Skeletal muscle satellite cell (primary cell): ENCODE data around the gene EPHA2.

Experiments used
- H3K27me3 ChIP-seq: 2 replicates; pipeline ENCODE4 v1.7.0; 2013; ENCODE audit warnings: low read length; ENCODE audit not compliant: control insufficient read depth, insufficient read depth
- H3K36me3 ChIP-seq: 2 replicates; pipeline ENCODE4 v1.7.0; 2013; ENCODE audit warnings: mild to moderate bottlenecking, control low read depth, low read length; ENCODE audit not compliant: insufficient read depth
- H3K4me1 ChIP-seq: 2 replicates; pipeline ENCODE4 v1.7.0; 2013; ENCODE audit warnings: low read length; ENCODE audit not compliant: control insufficient read depth, insufficient read depth
- H3K4me2 ChIP-seq: 2 replicates; pipeline ENCODE4 v1.7.0; 2013; ENCODE audit warnings: mild to moderate bottlenecking, low read length
- H3K4me3 ChIP-seq: 2 replicates; pipeline ENCODE4 v1.7.0; 2013; ENCODE audit warnings: low read length
- H3K9ac ChIP-seq: 2 replicates; pipeline ENCODE4 v1.7.0; 2013; ENCODE audit warnings: mild to moderate bottlenecking, low read depth, low read length, moderate library complexity
- H3K9me3 ChIP-seq: replicated peaks from 2 replicates; pipeline ENCODE4 v1.7.0; 2013; ENCODE audit warnings: mild to moderate bottlenecking, control low read depth, low read length

The EPHA2 gene

GRCh38 chr1:16091296-16091695 lies 64.6 kb downstream of the EPHA2 start:
- H3K9ac ChIP-seq, result no peak overlapping the region
- no peaks in the 10 kb centered on the region for H3K36me3 ChIP-seq

GRCh38 chr1:16090076-16090826 lies 65.6 kb downstream of the EPHA2 start:
- Histone ChIP-seq H3K4me3 (no peak overlapping the region), H3K4me1 (peaks cover 8% of the 10 kb centered on the region), H3K4me2 (no peak overlapping the region), H3K9ac (no peak overlapping the region), H3K27me3 (peaks cover 25% of the 10 kb centered on the region), H3K9me3 (no peaks in the 10 kb centered on the region), H3K36me3 (no peaks in the 10 kb centered on the region)

More at GRCh38 chr1:16091296-16091695, 64.6 kb downstream of the EPHA2 start:
- Histone ChIP-seq H3K4me3 (no peak overlapping the region), H3K4me2 (no peak overlapping the region), H3K4me1 (peaks cover 8% of the 10 kb centered on the region), H3K9me3 (no peaks in the 10 kb centered on the region), H3K27me3 (peaks cover 31% of the 10 kb centered on the region)

- Histone ChIP-seq H3K36me3 (no peaks in the 10 kb centered on the region), H3K27me3 (peaks cover 19% of the 10 kb centered on the region), H3K4me3 (no peak overlapping the region), H3K9ac (no peak overlapping the region), H3K4me1 (peaks cover 8% of the 10 kb centered on the region), H3K4me2 (no peak overlapping the region), H3K9me3 (no peaks in the 10 kb centered on the region)
Observed at GRCh38 chr1:16088996-16089395, 66.9 kb downstream of the EPHA2 start.

GRCh38 chr1:16088351-16088911 lies 67.4 kb downstream of the EPHA2 start:
- H3K4me3 ChIP-seq, result no peak overlapping the region

GRCh38 chr1:16087733-16088132 lies 68.1 kb downstream of the EPHA2 start:
- Histone ChIP-seq H3K4me3 (no peak overlapping the region), H3K4me2 (no peak overlapping the region)

More at GRCh38 chr1:16088351-16088911, 67.4 kb downstream of the EPHA2 start:
- Histone ChIP-seq H3K9me3 (no peaks in the 10 kb centered on the region), H3K36me3 (no peaks in the 10 kb centered on the region), H3K4me1 (peaks cover 8% of the 10 kb centered on the region), H3K27me3 (peaks cover 14% of the 10 kb centered on the region), H3K9ac (no peak overlapping the region), H3K4me2 (no peak overlapping the region)

GRCh38 chr1:16085522-16085921 lies 70.3 kb downstream of the EPHA2 start:
- H3K4me1 ChIP-seq, result peaks cover 8% of the 10 kb centered on the region
- H3K27me3 ChIP-seq, result no peaks in the 10 kb centered on the region
- H3K4me3 ChIP-seq, result no peak overlapping the region
- H3K9ac ChIP-seq, result no peak overlapping the region
- H3K4me2 ChIP-seq, result no peak overlapping the region
- no peaks in the 10 kb centered on the region for H3K9me3 ChIP-seq
- no peaks in the 10 kb centered on the region for H3K36me3 ChIP-seq

More at GRCh38 chr1:16087733-16088132, 68.1 kb downstream of the EPHA2 start:
- H3K36me3 ChIP-seq, result no peaks in the 10 kb centered on the region
- H3K9me3 ChIP-seq, result no peaks in the 10 kb centered on the region
- H3K4me1 ChIP-seq, result peaks cover 8% of the 10 kb centered on the region
- no peak overlapping the region for H3K9ac ChIP-seq
- peaks cover 14% of the 10 kb centered on the region for H3K27me3 ChIP-seq

- H3K4me1 ChIP-seq, result peaks cover 3% of the 10 kb centered on the region
- H3K36me3 ChIP-seq, result no peaks in the 10 kb centered on the region
- H3K4me2 ChIP-seq, result no peak overlapping the region
- H3K9ac ChIP-seq, result no peak overlapping the region
- no peaks in the 10 kb centered on the region for H3K27me3 ChIP-seq
- no peak overlapping the region for H3K4me3 ChIP-seq
- no peaks in the 10 kb centered on the region for H3K9me3 ChIP-seq
Observed at GRCh38 chr1:16083486-16083885, 72.4 kb downstream of the EPHA2 start.

- H3K4me1 ChIP-seq, result peaks cover 8% of the 10 kb centered on the region
- no peaks in the 10 kb centered on the region for H3K27me3 ChIP-seq
- no peaks in the 10 kb centered on the region for H3K36me3 ChIP-seq
- no peak overlapping the region for H3K4me3 ChIP-seq
- H3K9ac ChIP-seq, result no peak overlapping the region
- H3K9me3 ChIP-seq, result no peaks in the 10 kb centered on the region
- no peak overlapping the region for H3K4me2 ChIP-seq
Observed at GRCh38 chr1:16082283-16083038, 73.4 kb downstream of the EPHA2 start.

- Histone ChIP-seq H3K27me3 (no peaks in the 10 kb centered on the region), H3K36me3 (no peaks in the 10 kb centered on the region), H3K9me3 (no peaks in the 10 kb centered on the region), H3K4me3 (no peak overlapping the region), H3K9ac (no peak overlapping the region), H3K4me1 (peaks cover 16% of the 10 kb centered on the region), H3K4me2 (no peak overlapping the region)
Observed at GRCh38 chr1:16081636-16082035, 74.2 kb downstream of the EPHA2 start.

- Histone ChIP-seq H3K4me3 (no peak overlapping the region), H3K9ac (no peak overlapping the region), H3K27me3 (no peaks in the 10 kb centered on the region), H3K4me2 (no peak overlapping the region), H3K4me1 (peaks cover 27% of the 10 kb centered on the region), H3K36me3 (no peaks in the 10 kb centered on the region), H3K9me3 (no peaks in the 10 kb centered on the region)
Observed at GRCh38 chr1:16080422-16081150, 75.3 kb downstream of the EPHA2 start.
